ENCODE data around the gene SBNO1.
A peak's percentile ranks its signal among the peaks of the same experiment; 100 is the strongest.

Gene SBNO1

DNA sequence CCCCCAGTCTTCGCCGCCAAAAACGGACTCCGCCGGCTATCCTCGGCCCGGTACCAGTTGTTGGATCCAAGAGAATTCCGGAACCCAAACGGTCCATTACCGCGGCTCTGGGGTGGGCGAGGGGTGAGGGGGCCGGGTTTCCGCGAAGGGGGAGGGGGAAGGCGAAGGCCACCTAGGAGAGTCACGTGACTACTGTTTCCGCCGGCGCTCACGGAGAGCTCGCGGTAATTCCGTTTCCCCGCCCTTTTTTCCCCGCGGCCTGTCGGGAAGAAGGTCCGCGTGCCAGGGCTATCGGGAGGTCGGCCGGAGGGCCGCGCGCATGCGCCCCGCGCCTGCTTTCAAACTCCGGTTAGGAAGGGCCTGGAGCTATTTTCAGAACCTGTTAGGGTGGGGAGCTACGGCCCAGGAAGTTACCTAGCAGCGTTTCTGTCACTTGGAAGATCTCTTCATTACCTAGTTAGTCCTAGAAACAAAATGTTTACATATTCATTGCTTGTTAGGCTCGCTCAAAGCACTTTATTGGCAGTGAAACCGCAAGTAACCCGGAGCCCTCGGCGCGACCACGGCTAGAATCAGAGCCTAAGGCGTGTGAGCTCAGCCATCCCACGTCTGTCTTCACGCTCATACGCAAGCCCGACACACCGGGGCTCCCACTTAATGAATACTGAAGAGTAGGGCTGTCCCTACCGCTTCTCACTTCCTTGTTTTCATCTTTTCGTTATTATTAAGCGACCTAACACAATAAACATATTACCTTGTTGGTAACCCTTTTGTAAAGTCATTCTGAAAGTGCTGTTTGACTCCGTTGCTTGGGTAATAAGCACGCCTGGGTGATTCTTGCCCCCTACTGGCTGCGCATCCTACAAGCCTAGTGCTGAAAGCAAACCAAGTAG, 624 bp upstream of the SBNO1 start (continued):
- TF ChIP-seq ZNF274 (IDR thresholded peaks at IDR 0.05; ENCODE audit: low read length) = no peak
- no peak for TF ChIP-seq ZNF274 (tag by site-specific recombination; IDR thresholded peaks at IDR 0.05; ENCODE audit: borderline replicate concordance)
- TF ChIP-seq ZNF521 (tag by site-specific recombination; IDR thresholded peaks at IDR 0.05) = no peak
- TF ChIP-seq ZNF19 (tag by site-specific recombination; IDR thresholded peaks at IDR 0.05; ENCODE audit: low read depth) = no peak
- 0 out of 2 replicates have a peak, but pooled peaks have one; percentile 8 for TF ChIP-seq ZNF184 (tag by site-specific recombination; IDR thresholded peaks at IDR 0.05)
- no peak for TF ChIP-seq ZNF473 (tag by site-specific recombination; IDR thresholded peaks at IDR 0.05)
- no peak for TF ChIP-seq ZNF426 (tag by site-specific recombination; IDR thresholded peaks at IDR 0.05)
- peak; percentile 86 for TF ChIP-seq ZBTB20 (tag by site-specific recombination; IDR thresholded peaks at IDR 0.05)
- TF ChIP-seq ZNF10 (tag by site-specific recombination; IDR thresholded peaks at IDR 0.05) = peak; percentile 70; the same call in 1 of the 2 replicates
- TF ChIP-seq ZNF248 (tag by site-specific recombination; IDR thresholded peaks at IDR 0.05) = no peak
- TF ChIP-seq, protein P1, sequence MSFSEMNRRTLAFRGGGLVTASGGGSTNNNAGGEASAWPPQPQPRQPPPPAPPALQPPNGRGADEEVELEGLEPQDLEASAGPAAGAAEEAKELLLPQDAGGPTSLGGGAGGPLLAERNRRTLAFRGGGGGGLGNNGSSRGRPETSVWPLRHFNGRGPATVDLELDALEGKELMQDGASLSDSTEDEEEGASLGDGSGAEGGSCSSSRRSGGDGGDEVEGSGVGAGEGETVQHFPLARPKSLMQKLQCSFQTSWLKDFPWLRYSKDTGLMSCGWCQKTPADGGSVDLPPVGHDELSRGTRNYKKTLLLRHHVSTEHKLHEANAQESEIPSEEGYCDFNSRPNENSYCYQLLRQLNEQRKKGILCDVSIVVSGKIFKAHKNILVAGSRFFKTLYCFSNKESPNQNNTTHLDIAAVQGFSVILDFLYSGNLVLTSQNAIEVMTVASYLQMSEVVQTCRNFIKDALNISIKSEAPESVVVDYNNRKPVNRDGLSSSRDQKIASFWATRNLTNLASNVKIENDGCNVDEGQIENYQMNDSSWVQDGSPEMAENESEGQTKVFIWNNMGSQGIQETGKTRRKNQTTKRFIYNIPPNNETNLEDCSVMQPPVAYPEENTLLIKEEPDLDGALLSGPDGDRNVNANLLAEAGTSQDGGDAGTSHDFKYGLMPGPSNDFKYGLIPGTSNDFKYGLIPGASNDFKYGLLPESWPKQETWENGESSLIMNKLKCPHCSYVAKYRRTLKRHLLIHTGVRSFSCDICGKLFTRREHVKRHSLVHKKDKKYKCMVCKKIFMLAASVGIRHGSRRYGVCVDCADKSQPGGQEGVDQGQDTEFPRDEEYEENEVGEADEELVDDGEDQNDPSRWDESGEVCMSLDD (tag by site-specific recombination; IDR thresholded peaks at IDR 0.05) = no peak; the same call in 1 of the 2 replicates
- TF ChIP-seq ZNF341 (tag by site-specific recombination; IDR thresholded peaks at IDR 0.05; ENCODE audit: low read depth) = peak; percentile 15; the same call in 1 of the 2 replicates
- TF ChIP-seq, protein P2, sequence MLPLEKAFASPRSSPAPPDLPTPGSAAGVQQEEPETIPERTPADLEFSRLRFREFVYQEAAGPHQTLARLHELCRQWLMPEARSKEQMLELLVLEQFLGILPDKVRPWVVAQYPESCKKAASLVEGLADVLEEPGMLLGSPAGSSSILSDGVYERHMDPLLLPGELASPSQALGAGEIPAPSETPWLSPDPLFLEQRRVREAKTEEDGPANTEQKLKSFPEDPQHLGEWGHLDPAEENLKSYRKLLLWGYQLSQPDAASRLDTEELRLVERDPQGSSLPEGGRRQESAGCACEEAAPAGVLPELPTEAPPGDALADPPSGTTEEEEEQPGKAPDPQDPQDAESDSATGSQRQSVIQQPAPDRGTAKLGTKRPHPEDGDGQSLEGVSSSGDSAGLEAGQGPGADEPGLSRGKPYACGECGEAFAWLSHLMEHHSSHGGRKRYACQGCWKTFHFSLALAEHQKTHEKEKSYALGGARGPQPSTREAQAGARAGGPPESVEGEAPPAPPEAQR (tag by site-specific recombination; IDR thresholded peaks at IDR 0.05) = no peak
- no peak for TF ChIP-seq ZNF266 (tag by site-specific recombination; IDR thresholded peaks at IDR 0.05; ENCODE audit: low read depth)
- peak; percentile 62 for TF ChIP-seq GLIS1 (tag by site-specific recombination; IDR thresholded peaks at IDR 0.05)
- peak; percentile 99 for TF ChIP-seq ZBTB17 (tag by site-specific recombination; IDR thresholded peaks at IDR 0.05)
- TF ChIP-seq ZSCAN23 (tag by site-specific recombination; IDR thresholded peaks at IDR 0.05) = no peak
- TF ChIP-seq ZNF501 (tag by site-specific recombination; IDR thresholded peaks at IDR 0.05) = peak; percentile 75; the same call in 1 of the 2 replicates
- TF ChIP-seq ZNF335 (tag by site-specific recombination; conservative IDR thresholded peaks at IDR 0.05) = peak; percentile 73
- TF ChIP-seq ZNF518A (tag by site-specific recombination; conservative IDR thresholded peaks at IDR 0.05; ENCODE audit: low read depth) = peak; percentile 27
- no peak for TF ChIP-seq RBAK (tag by site-specific recombination; IDR thresholded peaks at IDR 0.05)
- peak; percentile 79 for TF ChIP-seq ZBTB26 (tag by site-specific recombination; optimal IDR thresholded peaks at IDR 0.05)
- TF ChIP-seq ZNF530 (tag by site-specific recombination; IDR thresholded peaks at IDR 0.05; ENCODE audit: low read depth) = no peak
- TF ChIP-seq PRDM1 (tag by site-specific recombination; IDR thresholded peaks at IDR 0.05) = no peak
- TF ChIP-seq ZFP69B (tag by site-specific recombination; IDR thresholded peaks at IDR 0.05) = no peak
- peak; percentile 66; the same call in 1 of the 2 replicates for TF ChIP-seq ZNF24 (tag by site-specific recombination; IDR thresholded peaks at IDR 0.05)
- TF ChIP-seq ZNF660 (tag by site-specific recombination; IDR thresholded peaks at IDR 0.05) = peak; percentile 47; the same call in 1 of the 2 replicates
- TF ChIP-seq ZNF76 (tag by site-specific recombination; IDR thresholded peaks at IDR 0.05; ENCODE audit: borderline replicate concordance, low read depth) = peak; percentile 96
- 0 out of 2 replicates have a peak, but pooled peaks have one; percentile 70 for TF ChIP-seq REPIN1 (tag by site-specific recombination; IDR thresholded peaks at IDR 0.05; ENCODE audit: low read depth)
- TF ChIP-seq ZNF654 (tag by site-specific recombination; IDR thresholded peaks at IDR 0.05; ENCODE audit: low read depth) = peak; percentile 60

Data from HEK293 (cell line).